ENCODE results near the gene INPP4B. TPM values are rescaled to one million over a fixed set of nuclear protein-coding genes. Genes with fewer than 3 reads are reported as not detected.
"Not testable (repeated sequence)": the region's sequence is repeated elsewhere in the genome, so short reads cannot be mapped to it uniquely, and the experiment has no call there.

INPP4B gene
- total and polyA plus RNA-seq, 2 experiments from 2014 or later = 20.3 to 27.5 TPM

DNA sequence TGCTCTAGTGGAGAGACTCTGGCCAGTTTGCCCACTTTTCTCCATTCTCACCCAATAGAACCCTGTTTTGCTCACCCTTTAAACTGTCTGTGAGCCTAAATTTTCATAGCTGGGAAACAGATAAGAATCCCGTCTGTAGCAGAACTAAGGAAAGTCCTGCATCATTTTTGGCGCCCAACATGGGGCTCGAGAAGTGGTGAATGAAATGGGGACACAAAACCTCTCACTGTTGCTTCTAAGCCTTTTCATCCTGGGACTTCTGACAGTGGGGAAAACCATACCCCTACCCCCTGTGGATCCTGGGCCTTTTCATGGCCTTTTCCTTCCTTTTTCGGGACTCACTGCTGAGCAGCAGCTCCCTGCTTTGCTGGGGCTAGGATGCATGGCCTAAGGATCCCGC is 189.9 kb downstream of the INPP4B start:
- Histone ChIP-seq H2AFZ (no peak overlapping the region), H3K4me2 (ENCODE audit: unreplicated experiment) (no peak overlapping the region), H3K9me2 (ENCODE audit: insufficient read depth) (no peaks in the 10 kb centered on the region), H3K79me2 (ENCODE audit: insufficient read depth) (no peaks in the 10 kb centered on the region), H4K20me1 (ENCODE audit: insufficient read depth) (no peaks in the 10 kb centered on the region), H3K27ac (no peak overlapping the region), H3K4me3 (no peak overlapping the region), H3K9ac (no peak overlapping the region), H3K27me3 (replicated peaks; ENCODE audit: insufficient read depth) (no peaks in the 10 kb centered on the region), H3K4me1 (ENCODE audit: insufficient read depth) (no peaks in the 10 kb centered on the region), H3F3A (ENCODE audit: insufficient read depth) (peaks cover 6% of the 10 kb centered on the region; the same call in 1 of the 2 replicates), H3K9me3 (ENCODE audit: low read depth) (peaks cover 11% of the 10 kb centered on the region), H3K36me3 (ENCODE audit: low read depth) (peaks cover 10% of the 10 kb centered on the region)
- in situ Hi-C loops (cut with MboI) = no loop called here
- DNase-seq = peak; percentile 27
- WGBS, 2 experiments (ENCODE audit: low coverage in 1 of 2, low lambda C conversion rate in 2 of 2, missing lambda C conversion rate in 2 of 2) = 90 to 92% methylated on average over 5 of the region's 5 CpGs
- TF ChIP-seq EZH2 (IDR thresholded peaks at IDR 0.05; ENCODE audit: insufficient read depth, poor library complexity, severe bottlenecking) (no peak), EZH2phosphoT487 (IDR thresholded peaks at IDR 0.05; ENCODE audit: insufficient read depth, low read depth) (no peak)

GRCh38 chr4:142648378-142648777 is 197.7 kb downstream of the INPP4B start:
- Histone ChIP-seq H3K9ac (no peak overlapping the region), H3K9me2 (ENCODE audit: insufficient read depth) (no peaks in the 10 kb centered on the region), H3K27ac (no peak overlapping the region), H3K36me3 (ENCODE audit: low read depth) (peaks cover 7% of the 10 kb centered on the region; the same call in 1 of the 2 replicates), H3K4me1 (ENCODE audit: insufficient read depth) (no peaks in the 10 kb centered on the region), H3K4me2 (ENCODE audit: unreplicated experiment) (no peak overlapping the region), H3K9me3 (ENCODE audit: low read depth) (no peaks in the 10 kb centered on the region), H4K20me1 (ENCODE audit: insufficient read depth) (no peaks in the 10 kb centered on the region), H3K79me2 (ENCODE audit: insufficient read depth) (no peaks in the 10 kb centered on the region), H2AFZ (no peak overlapping the region), H3K27me3 (replicated peaks; ENCODE audit: insufficient read depth) (no peaks in the 10 kb centered on the region), H3F3A (ENCODE audit: insufficient read depth) (no peaks in the 10 kb centered on the region), H3K4me3 (no peak overlapping the region)
- no peak for TF ChIP-seq EZH2 (IDR thresholded peaks at IDR 0.05; ENCODE audit: insufficient read depth, poor library complexity, severe bottlenecking)
- no peak for DNase-seq
- in situ Hi-C loops (cut with MboI) = no loop called here
- 61 to 62% methylated on average over 5 of the region's 5 CpGs for WGBS, 2 experiments (ENCODE audit: low coverage in 1 of 2, low lambda C conversion rate in 2 of 2, missing lambda C conversion rate in 2 of 2)

GRCh38 chr4:142645475-142646108 is 200.5 kb downstream of the INPP4B start:
- in situ Hi-C loops (cut with MboI) = no loop called here

DNA sequence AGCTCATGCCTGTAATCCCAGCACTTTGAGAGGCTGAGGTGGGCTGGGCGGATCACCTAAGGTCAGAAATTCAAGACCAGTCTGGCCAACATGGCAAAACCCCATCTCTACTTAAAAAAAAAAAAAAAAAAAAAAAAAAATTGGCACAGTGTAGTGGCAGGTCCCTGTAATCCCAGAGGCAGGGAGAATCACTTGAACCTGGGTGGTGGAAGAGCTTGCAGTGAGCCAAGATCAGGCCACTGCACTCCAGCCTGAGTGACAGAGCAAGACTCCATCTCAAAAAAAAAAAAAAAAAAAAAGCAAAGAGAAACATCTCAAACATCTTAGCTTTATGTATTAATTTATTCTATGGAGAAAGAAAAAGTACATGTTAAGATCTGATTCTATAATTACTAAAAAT is 201.5 kb downstream of the INPP4B start:
- in situ Hi-C loops (cut with MboI); H3K9me3 ChIP-seq (ENCODE audit: low read depth): not testable (repeated sequence)
- WGBS, 2 experiments (ENCODE audit: low coverage in 1 of 2, low lambda C conversion rate in 2 of 2, missing lambda C conversion rate in 2 of 2) = 58 to 89% methylated on average over 1 of the region's 1 CpG

More at GRCh38 chr4:142645475-142646108, 200.5 kb downstream of the INPP4B start:
- TF ChIP-seq EZH2phosphoT487 (IDR thresholded peaks at IDR 0.05; ENCODE audit: insufficient read depth, low read depth) (no peak), EZH2 (IDR thresholded peaks at IDR 0.05; ENCODE audit: insufficient read depth, poor library complexity, severe bottlenecking) (no peak)
- no peak for DNase-seq
- no peak overlapping the region for H3K27ac ChIP-seq
- no peak overlapping the region for H3K4me2 ChIP-seq (ENCODE audit: unreplicated experiment)
- H3K4me3 ChIP-seq = no peak overlapping the region
- H3K36me3 ChIP-seq (ENCODE audit: low read depth) = no peaks in the 10 kb centered on the region
- WGBS, 2 experiments (ENCODE audit: low coverage in 1 of 2, low lambda C conversion rate in 2 of 2, missing lambda C conversion rate in 2 of 2) = 55 to 57% methylated on average over 4 of the region's 4 CpGs
- H2AFZ ChIP-seq = 0 out of 2 replicates have a peak overlapping the region, but pooled peaks have one; percentile 3
- no peaks in the 10 kb centered on the region for H3K27me3 ChIP-seq (replicated peaks; ENCODE audit: insufficient read depth)
- H4K20me1 ChIP-seq (ENCODE audit: insufficient read depth) = no peaks in the 10 kb centered on the region
- no peaks in the 10 kb centered on the region for H3K9me3 ChIP-seq (ENCODE audit: low read depth)
- no peak overlapping the region for H3K9ac ChIP-seq
- H3K4me1 ChIP-seq (ENCODE audit: insufficient read depth) = no peaks in the 10 kb centered on the region
- H3K9me2 ChIP-seq (ENCODE audit: insufficient read depth) = no peaks in the 10 kb centered on the region
- no peaks in the 10 kb centered on the region for H3F3A ChIP-seq (ENCODE audit: insufficient read depth)
- H3K79me2 ChIP-seq (ENCODE audit: insufficient read depth) = no peaks in the 10 kb centered on the region

DNA sequence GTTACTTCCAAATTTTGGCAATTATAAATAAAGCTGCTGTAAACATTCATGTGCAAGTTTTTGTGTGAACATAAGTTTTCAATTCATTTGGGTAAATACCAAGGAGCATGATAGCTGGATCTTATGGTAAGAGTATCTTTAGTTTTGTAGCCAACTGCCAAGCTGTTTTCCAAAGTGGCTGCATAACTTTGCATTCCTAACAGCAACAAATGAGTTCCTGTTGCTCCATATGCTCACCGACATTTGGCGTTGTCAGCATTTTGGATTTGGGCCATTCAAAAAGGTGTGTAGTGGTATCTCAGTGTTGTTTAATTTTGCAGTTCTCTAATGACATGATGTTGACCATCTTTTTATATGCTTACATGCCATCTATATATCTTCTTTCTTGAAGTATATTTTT is 208.5 kb downstream of the INPP4B start:
- 87 to 89% methylated on average over 2 of the region's 2 CpGs for WGBS, 2 experiments (ENCODE audit: low coverage in 1 of 2, low lambda C conversion rate in 2 of 2, missing lambda C conversion rate in 2 of 2)
- H3K4me3 ChIP-seq = no peak overlapping the region

More for the DNA sequence above, 201.5 kb downstream of the INPP4B start:
- H3K27ac ChIP-seq; H3K4me3 ChIP-seq; H3F3A ChIP-seq (ENCODE audit: insufficient read depth); H3K9ac ChIP-seq; DNase-seq; H4K20me1 ChIP-seq (ENCODE audit: insufficient read depth); H3K4me2 ChIP-seq (ENCODE audit: unreplicated experiment); H3K27me3 ChIP-seq (replicated peaks; ENCODE audit: insufficient read depth); H2AFZ ChIP-seq; H3K36me3 ChIP-seq (ENCODE audit: low read depth); H3K4me1 ChIP-seq (ENCODE audit: insufficient read depth); H3K9me2 ChIP-seq (ENCODE audit: insufficient read depth); H3K79me2 ChIP-seq (ENCODE audit: insufficient read depth): not testable (repeated sequence)

More for the DNA sequence above, 208.5 kb downstream of the INPP4B start:
- no peaks in the 10 kb centered on the region for H3K4me1 ChIP-seq (ENCODE audit: insufficient read depth)
- in situ Hi-C loops (cut with MboI) = no loop called here
- H3K79me2 ChIP-seq (ENCODE audit: insufficient read depth) = no peaks in the 10 kb centered on the region
- no peaks in the 10 kb centered on the region for H3K36me3 ChIP-seq (ENCODE audit: low read depth)
- H3K27ac ChIP-seq = no peak overlapping the region
- no peaks in the 10 kb centered on the region for H4K20me1 ChIP-seq (ENCODE audit: insufficient read depth)
- H3K4me2 ChIP-seq (ENCODE audit: unreplicated experiment) = no peak overlapping the region
- TF ChIP-seq EZH2 (IDR thresholded peaks at IDR 0.05; ENCODE audit: insufficient read depth, poor library complexity, severe bottlenecking) = no peak
- TF ChIP-seq EZH2phosphoT487 (IDR thresholded peaks at IDR 0.05; ENCODE audit: insufficient read depth, low read depth) = no peak
- H3K9me3 ChIP-seq (ENCODE audit: low read depth) = no peaks in the 10 kb centered on the region
- H3F3A ChIP-seq (ENCODE audit: insufficient read depth) = no peaks in the 10 kb centered on the region
- no peak overlapping the region for H2AFZ ChIP-seq
- H3K9ac ChIP-seq = no peak overlapping the region
- DNase-seq = no peak
- no peaks in the 10 kb centered on the region for H3K27me3 ChIP-seq (replicated peaks; ENCODE audit: insufficient read depth)
- no peaks in the 10 kb centered on the region for H3K9me2 ChIP-seq (ENCODE audit: insufficient read depth)

All from GM23248 (cell line).